GM18507 (cell line): Measurements from ENCODE around the gene INCENP.

ENCODE experiments used
- DNase-seq: peaks from one replicate; pipeline ENCODE4 v3.0.0; 2011; ENCODE audit warnings: low read depth; ENCODE audit not compliant: insufficient read length; ENCODE audit errors: extremely low spot score
- FAIRE-seq: peaks from 2 replicates; lab custom pipeline; 2011; peaks lifted over from hg19 to GRCh38; lab: Jason Lieb, UNC

Gene INCENP

DNA sequence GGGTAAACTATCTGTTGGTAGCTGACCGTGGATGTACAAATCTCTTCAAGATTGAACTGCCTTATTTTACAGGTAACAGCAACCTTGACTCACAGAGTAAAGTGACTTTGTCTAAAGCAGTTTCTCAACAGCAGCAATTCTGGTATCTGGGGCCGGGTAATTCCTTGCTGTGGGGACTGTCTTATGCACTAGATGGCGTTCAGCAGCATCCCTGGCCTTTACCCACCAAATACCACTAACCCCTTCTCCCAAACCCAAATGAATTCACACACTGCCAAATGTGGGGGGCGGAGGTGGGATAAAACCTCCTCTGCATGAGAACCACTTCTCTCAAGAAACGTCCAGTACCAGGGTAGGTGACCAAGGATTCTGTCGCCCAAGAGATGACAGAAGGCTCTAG, 1.7 kb upstream of the INCENP start:
- no peak for DNase-seq

DNA sequence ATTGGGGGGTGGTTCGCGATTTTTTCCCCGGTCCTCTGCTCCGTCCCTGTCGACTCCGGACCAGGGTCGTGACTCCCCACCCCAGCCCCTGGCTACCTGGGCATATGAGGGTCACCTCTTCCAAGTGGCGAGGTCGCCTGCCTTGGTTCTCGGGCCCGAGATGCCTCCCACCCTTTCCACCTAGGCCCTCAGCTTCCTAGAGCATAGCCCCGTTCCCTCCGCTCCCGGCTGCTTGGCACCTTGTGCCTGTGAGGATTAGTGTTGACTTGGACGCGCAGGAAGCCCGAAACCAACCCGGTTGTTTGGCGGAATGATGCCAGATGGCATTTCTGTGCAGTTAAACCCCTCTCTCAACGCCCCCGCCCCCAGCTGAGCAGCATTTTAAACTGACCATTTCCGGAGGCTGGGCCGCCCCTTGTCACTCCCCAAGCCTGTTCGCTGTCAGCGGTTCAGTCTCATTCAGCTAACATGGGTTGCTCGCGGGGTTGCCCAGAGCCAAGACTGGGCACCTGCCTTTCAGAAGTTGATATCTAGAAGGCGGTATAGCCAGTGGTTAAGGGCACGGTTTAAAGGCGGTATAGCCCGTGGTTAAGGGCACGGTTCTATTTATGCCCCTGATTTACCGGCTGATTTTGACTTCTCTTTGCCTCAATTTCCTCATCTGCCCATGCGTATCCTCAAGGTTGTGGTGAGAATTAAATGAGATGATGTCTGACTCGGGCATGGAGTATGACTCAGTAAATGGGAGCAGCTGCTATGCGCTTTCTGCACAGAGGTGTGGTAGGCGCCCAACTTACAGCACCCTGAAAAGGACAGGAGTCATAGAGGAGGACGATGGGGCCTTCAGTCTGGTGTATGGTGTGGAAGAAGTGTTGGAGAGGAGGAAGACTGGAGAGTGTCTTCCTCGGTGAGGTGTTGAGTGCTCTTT, 639 bp downstream of the INCENP start:
- DNase-seq (peak; percentile 30), FAIRE-seq (peak; percentile 41)

More for the DNA sequence above, 1.7 kb upstream of the INCENP start:
- FAIRE-seq = no peak

DNA sequence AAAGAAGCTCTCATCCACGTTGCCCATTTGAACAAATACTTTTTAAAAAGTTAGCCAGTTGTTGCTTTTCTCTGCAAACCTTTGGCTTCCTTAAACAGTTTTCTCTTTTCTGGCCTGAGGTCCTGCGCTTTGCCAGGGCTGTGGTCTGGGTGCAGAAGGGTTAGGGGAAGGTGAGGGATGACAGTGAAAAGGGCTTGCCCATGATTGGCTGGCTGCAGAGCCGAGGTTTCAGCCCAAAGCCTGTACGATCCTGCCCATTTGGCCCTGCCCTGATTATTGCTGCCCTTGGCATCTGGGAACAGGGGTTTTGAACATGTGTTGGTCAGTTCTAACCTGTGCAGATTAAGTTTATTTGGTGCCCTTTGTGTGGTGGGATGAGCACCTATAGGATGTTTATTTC, 1.5 kb downstream of the INCENP start:
- DNase-seq (no peak), FAIRE-seq (no peak)

DNA sequence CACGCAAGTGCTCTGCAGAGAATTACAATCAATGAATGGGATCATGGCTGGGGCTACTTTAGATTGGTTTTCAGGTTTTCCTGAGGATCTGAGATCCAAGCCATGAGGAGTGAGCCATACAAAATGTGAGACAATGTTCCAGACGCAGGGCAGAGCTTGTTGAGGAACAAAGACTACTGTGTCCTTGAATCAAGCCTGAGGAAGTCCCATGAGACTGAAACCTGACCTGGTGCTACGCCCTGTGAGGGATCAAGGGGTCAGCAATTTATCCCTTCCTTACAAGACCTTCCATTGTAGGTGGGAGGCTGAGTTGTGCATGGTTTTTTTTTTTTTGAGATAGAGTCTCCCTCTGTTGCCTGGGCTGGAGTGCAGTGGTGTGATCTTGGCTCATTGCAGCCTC, 2.1 kb downstream of the INCENP start:
- FAIRE-seq (no peak), DNase-seq (no peak)

DNA sequence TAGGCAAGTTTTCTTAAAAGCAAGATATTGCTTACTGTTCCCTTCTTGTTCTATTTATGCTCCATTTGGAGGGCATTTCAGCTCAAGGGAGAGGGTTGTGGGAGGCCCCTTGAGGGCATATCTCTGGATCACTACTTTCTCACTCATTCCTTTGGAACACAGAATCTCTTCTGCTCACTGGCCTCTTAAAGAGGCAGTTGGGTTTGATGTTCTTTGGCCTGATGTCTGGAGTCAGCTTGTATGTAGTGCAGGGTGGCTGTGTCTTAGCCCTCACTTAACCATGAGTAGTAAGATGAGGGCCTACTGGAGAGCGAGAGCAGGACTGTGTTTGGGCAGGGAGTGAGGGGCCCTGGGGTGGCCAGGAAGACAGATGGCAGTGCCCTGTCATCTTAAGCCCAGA, 3.6 kb downstream of the INCENP start:
- no peak for FAIRE-seq
- no peak for DNase-seq

DNA sequence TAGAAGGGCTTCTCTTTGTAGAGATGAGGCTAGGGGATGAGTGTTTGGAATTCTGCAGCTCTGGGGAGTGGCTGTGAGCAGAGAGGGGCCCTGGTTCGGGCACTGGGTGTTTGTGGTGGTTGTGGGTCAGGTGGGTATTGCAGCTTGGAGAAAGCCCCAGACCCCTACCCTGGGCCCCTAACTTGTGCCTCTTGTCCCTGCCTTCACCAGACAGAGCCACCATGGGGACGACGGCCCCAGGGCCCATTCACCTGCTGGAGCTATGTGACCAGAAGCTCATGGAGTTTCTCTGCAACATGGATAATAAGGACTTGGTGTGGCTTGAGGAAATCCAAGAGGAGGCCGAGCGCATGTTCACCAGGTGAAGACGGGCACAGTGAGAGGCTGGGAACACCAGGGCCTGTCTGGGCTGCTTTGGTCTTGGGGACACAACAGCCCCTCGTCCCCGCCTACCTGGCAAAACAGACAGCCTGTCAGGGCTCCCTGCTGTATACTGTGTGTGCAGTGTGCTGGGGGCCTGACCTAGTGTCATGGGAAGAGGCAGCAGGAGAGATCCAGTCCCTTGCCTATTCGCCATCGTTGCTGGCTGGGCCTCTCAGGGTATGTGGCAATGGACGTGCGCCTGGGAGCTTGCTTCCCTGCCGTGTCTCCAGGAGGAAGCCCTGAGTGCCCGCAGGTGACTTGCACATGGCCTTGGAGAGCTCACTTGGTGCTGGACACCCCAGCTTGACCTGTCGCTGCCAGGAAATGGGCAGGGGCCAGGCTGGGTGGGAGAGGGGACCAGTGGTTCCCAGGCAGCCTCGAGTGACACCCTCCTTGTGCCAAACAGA, 4.3 kb downstream of the INCENP start:
- no peak for FAIRE-seq
- no peak for DNase-seq

DNA sequence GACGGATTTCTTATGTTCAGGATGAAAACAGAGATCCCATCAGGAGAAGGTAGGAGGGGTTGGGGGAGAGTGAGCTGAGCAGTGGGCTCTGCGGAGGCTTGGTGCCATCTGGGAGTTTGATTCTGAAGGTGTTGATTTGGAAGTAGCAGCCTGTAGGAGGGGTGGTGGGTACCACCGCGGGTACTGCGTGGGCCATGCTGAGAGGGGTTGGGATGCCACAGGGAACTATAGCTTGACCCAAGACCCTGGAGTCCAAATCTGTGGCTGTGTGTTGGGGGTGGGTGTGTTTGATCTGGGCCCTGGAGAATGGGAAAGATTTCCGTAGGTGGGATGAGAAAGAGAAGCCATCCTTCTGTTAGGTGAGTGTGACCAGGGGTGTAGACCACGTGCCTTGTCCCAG, 5.0 kb downstream of the INCENP start:
- no peak for FAIRE-seq
- no peak for DNase-seq

DNA sequence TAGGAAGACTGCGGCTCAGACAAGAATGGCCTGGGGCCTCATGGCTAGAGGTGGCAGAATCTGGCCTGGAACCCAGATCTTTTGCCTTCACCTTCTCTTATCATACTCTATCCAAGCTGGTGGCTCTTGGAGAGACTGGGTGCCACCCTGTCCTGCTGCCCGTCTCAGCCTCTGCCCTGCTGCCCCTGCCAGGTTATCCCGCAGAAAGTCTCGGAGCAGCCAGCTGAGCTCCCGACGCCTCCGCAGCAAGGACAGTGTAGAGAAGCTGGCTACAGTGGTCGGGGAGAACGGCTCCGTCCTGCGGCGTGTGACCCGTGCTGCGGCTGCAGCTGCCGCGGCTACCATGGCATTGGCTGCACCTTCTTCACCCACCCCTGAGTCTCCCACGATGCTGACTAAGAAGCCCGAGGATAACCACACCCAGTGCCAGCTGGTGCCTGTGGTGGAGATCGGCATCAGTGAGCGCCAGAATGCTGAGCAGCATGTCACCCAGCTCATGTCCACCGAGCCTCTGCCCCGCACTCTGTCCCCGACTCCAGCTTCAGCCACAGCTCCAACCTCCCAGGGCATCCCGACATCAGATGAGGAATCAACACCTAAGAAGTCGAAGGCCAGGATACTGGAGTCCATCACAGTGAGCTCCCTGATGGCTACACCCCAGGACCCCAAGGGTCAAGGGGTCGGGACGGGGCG, 5.9 kb downstream of the INCENP start:
- DNase-seq (no peak), FAIRE-seq (no peak)

DNA sequence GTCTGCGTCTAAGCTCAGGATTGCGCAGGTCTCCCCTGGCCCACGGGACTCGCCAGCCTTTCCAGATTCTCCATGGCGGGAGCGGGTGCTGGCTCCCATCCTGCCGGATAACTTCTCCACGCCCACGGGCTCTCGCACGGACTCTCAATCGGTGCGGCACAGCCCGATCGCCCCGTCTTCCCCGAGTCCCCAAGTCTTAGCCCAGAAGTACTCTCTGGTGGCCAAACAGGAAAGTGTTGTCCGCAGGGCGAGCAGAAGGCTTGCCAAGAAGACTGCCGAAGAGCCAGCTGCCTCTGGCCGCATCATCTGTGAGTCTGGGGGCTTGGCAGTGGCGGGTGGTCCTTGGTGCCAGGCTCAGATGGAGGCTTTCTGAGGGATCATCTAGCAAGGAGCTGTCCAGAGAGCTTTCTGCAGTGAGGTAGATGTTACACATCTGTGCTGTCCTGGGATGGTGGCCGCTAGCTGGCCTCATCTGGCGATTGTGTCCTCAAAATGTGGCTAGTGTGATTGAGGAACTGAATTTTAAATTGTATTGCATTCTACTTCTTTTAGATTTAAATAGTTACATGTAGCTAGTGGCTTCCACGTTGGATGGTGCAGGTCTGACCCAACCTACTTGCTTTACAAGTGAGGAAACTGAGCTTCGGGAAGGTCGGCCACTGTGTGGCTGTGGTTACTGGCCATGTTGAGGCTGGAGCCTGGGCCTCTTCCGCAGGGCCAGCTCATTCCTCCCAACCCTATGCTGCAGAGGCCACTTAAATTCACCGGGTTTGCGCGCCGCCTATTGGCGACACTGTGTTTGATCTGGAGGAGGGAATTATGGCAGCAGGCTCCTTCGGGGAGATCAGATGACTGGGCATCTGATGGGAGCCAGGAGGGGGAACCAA, 6.7 kb downstream of the INCENP start:
- no peak for DNase-seq
- FAIRE-seq = no peak

DNA sequence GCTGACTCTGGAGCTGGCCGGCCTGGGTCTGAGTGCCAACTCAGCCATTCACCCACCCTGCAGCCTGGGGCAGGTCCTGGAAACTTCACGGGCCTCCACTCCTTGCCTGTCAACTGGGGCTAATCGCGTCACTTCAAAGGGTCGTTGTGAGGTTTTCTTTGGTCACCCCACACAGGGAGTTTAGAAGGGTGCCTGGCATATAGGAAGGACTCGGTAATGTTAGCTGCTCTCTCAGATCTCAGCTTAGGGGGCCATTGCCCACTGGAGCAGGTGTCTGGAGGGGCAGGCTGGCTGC, 7.3 kb downstream of the INCENP start:
- DNase-seq (no peak), FAIRE-seq (no peak)

DNA sequence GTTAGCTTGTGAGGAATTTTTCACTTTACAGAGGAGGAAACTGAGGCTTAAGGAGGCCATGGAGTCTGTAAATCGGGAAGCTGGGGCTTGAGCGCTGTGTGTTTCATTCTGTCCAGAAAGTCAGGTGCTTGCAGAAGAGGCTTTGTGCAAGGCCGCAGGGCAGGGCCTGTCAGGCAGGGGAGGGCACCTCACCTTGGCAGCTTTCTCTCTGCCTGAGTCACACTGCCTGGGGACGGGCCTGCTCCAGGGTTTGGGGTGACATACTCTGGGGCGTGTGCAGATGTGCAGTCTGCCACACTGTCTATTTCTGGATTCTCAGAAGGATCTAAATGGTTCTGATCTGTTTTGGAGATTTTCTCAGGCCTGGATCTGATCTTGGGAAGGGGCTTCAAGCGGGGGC, 8.4 kb downstream of the INCENP start:
- DNase-seq (no peak), FAIRE-seq (no peak)

DNA sequence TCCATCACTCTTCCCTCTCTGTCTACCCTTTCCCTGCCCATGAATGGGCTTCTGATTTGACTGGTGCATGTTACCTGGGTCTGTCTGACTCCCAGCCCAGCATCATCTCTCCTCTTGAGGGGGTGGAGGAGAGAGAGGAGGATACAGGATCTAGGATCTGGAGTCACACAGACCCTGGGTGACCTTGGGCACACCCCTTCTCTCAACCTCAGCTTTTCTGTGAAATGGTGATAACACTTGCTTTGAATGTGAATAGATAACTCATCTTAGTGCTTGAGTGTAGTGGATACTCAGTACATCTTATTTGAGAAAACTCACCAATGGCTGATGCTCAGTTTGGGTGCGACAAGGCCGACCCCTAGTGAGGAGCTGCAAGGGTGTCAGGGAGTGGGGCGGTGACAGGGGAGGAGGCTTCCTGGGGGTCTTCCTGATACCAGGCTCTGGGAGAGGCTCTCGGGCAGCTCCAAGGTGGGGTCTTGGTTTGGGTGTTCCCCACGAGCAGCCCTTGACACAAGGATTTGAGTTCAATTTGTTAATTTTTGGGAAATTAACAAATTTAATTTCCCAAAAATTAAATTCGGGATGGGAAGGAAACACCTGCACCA, 9.0 kb downstream of the INCENP start:
- FAIRE-seq = no peak
- no peak for DNase-seq

DNA sequence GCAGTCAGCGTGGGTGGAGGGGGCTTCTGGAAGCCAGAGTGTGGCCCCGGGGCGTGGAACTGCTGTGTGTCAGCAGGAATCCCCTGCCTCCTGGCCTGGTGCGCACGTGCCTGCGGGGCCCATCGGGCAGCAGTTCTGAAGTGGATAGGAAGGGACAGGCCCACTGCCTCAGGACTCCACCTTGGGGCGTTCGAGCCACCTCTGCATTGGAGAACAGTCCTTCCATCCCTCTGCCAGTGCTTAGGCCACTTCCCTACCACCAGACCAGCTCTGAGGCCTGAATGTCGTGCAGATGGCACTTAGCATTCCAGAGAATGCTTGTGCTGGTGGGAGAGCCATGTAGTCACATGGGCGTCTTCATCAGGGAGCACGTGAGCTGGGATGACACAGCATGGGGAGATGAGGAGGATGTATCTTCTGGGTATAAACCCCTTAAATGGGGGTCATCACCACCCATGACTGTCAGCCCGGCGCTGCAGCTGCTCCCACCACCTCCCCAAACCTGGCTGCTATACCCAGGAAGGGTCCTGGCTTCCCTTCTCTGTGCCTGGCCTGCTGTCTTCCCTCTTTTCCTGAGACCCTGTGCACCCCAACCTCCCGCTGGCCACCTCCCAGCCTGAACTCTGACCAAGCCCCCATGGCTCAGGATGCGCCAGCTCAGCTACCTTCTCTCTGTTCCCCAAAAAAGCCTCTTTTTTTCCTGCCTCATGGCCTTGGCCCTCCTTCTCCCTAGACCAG, 9.7 kb downstream of the INCENP start:
- DNase-seq (no peak), FAIRE-seq (no peak)

DNA sequence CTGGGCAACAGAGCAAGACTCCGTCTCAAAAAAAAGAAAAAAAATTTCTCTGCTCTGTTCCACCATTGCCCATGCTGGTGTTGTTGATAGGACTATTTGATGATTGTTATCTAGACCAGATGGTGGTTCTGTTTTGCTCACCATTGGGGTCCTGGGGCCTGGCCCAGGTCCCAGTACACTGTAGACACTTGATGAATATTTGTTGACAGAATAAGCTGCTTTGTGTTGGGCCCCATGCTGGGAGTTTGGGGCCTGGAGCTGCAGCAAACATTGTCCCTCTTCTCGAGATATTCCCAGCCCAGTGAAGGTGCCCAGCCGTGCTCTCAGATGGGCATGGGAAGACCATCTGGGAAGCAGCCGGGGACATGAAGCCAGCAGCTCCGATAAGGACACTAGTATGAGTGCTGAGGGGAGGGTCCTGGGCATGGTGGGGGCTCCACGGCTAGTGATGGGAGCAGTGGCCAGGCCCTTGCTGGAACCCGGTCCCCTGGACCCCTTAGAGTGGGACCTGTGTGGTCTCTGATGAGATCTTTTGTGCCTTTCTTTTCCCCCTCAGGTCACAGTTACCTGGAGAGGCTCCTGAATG, 13.6 kb downstream of the INCENP start:
- FAIRE-seq (no peak), DNase-seq (no peak)

DNA sequence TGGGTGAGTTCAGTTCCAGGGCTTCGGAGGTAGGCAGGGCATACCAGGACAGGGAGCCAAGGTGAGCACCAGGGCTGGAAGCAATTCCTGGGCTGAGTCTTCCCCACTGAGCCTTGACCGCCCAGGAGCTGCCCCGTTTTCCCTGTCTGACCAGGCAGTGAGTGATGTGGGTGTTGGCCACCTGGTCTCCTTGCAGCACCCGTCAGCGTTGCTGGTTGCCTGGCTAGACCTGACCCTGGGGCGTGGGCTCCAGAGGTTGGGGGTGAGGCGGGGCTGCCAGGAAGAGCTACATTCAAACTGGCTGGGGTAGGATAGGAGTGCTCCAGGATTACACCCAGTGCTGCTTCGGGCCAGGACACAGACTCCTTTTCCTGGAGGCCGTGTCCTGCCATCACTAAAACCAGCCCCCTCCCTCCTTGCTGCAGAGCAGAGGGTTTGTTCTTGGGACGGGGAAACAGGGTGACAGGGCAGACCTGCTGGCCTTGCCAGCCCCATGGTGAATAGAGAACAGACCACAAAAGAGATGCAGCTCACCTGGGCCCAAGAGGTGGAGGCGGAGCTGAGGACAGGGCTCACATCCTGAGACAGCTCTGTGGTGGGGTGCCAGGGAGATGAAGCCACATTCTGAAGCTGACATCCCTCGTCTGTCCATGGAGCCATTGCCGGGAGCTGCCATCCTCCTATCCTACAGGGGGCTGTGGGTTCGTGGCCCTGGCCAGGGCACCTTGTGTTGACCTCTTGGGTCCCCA, 14.2 kb downstream of the INCENP start:
- no peak for FAIRE-seq
- DNase-seq = no peak

DNA sequence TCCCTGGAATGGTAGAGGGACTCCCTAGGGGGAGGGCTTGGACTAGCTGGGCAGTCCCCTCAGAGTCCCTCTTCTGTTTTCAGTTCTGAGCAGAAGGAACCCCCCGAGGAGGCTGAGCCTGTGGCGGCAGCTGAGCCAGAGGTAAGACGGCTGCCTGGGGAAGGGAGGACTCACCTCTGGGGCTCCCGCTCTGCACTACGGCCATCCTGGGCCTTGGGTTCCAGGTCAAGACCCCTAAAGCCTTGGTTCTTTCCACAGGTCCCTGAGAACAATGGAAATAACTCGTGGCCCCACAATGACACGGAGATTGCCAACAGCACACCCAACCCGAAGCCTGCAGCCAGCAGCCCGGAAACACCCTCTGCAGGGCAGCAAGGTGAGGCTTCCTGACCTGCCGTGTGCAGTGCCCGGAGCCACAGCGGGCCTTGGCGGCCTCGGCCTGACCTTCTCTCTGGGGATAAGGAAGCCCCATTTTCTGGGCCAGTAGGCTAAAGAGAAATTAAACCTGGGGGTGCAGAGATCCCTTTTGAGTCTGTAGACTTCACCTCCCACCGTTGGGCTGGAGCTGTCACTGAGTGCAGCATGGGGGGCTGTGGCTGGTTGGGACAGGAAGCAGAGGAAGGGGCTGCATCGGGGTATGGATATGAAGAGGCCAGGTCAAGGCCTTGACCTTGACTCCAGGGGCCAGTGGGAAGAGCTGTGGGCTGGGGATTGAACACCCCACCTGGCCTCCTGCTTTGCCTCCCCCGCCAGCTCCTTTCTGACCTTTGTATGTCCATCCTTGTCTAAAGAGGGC, 15.0 kb downstream of the INCENP start:
- no peak for FAIRE-seq

More for the DNA sequence above, 15.0 kb downstream of the INCENP start:
- no peak for DNase-seq
